IPS-11a (cell line): ENCODE results near the gene PLCL1.

Source experiments
- H3K4me3 ChIP-seq: one replicate; pipeline ENCODE4 v1.5.1; 2013; ENCODE audit warnings: low read depth, low read length, control low read depth

PLCL1 gene

GRCh38 chr2:197920592-197921201 lies 116.3 kb downstream of the PLCL1 start:
- no peak overlapping the region for H3K4me3 ChIP-seq

DNA sequence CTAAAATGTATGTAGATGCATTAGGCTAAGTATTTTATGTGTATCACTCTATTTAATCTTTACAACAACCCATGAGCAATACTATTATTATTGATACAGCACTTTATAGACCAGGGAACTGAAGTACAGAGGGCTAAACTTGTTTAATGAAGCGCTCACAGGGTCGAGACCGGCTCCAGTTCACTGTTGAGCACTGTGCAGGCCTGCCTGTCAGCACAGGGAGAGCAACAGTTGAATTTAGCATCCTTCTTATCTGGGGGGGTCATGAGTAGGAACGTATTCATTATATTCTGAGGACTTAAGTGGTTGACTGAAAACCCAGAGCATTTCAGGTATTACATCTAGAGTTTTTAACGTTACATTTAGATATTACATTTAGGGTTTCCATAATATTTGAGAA lies 120.1 kb downstream of the PLCL1 start:
- H3K4me3 ChIP-seq: no peak overlapping the region

- H3K4me3 ChIP-seq: no peak overlapping the region
Measured at GRCh38 chr2:197925204-197925603, 120.8 kb downstream of the PLCL1 start.

DNA sequence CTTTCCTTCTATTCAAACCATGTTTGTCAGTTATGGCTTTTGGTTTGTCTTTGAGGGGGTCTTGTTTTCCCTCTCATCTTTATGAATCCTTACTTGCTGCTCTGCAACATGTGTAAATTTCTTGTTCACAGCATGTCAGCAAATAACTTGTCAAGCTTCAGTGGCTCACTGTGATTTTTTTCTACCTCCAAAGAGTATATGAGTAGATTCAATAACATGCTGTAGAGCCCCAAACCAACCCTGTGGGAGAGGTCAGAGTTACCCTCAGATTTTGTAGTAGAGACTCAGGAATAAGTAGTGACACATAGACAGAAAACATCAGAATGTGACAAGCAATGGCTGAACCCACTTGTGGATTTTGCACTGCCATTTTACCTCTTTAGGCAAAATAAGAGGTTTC lies 121.6 kb downstream of the PLCL1 start:
- no peak overlapping the region for H3K4me3 ChIP-seq

GRCh38 chr2:197926673-197927072 lies 122.3 kb downstream of the PLCL1 start:
- H3K4me3 ChIP-seq: no peak overlapping the region

GRCh38 chr2:197927994-197928393 lies 123.6 kb downstream of the PLCL1 start:
- H3K4me3 ChIP-seq: no peak overlapping the region

DNA sequence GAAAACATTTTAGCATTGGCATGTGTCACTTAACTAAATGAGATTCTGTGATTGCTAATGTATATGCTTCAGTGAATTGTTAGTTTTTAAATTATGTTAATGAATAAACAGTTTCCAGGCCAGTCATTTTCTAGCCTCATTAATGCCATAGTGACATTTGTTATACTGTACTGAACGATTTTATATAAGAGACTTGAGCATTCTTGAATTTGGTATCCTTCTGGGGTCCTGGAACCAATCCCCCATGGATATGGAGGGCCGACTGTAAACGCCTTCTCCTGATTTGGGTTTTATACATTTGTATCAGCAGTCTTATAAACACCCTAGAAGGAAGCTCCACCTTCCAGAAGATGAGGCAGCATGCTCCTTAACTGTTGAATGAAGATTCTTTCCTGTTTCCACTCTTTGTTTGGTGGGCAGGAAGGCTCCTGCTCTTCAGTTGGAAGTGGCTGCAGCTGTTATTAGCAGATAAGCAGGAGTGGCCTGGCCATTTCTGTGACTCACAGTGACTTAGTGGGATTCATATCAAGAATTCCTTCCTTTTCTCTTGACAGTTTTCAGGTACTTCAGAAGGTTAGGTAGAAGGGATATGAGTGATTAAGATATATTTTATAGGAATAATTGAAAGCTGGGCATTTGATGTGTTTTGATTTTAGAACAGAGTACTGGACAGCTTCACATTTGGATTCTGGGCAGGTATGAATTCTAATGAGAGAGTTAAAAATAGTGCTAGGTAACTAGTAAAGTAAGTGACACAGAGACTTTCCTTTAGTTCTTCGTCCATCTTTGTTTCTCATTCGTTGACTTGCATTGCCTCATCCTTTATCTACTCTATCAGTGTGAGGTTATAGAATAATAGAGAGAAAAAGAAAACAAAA lies 124.9 kb downstream of the PLCL1 start:
- no peak overlapping the region for H3K4me3 ChIP-seq

GRCh38 chr2:197929886-197930227 lies 125.5 kb downstream of the PLCL1 start:
- no peak overlapping the region for H3K4me3 ChIP-seq

DNA sequence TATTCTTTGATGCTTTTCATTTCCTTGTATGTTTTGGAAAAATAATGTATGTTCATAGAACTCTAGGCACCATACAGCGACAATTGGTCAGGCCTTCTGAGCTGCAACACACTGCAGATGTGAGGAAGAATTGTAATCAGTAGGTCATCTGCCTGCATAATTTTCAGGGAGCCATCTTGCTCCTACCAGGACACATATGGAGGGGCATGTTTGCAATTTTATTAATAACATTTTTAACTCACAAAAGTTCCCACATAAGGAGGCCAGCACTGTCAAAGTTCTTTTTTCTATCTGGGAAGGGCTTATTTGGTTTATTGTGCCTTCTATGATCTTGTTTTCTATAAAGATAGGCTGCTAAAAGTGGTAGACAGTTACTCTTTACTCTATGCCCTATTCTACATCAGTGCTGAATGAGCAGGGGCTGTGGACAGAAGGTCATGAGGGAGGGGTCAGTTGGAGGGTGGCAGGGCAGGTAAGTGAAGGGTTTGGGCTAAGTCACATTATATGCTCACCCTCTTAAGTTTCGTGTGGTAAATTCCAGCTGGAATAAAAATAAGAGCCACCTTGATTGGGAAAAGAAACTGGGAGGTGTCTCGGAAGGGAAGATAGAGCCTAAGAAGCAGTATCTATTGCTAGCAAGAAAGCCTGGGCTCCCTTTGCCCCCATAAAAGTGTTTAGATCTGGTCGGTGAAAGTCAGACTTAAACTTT lies 126.3 kb downstream of the PLCL1 start:
- H3K4me3 ChIP-seq: no peak overlapping the region

GRCh38 chr2:197931661-197932312 lies 127.4 kb downstream of the PLCL1 start:
- no peak overlapping the region for H3K4me3 ChIP-seq

DNA sequence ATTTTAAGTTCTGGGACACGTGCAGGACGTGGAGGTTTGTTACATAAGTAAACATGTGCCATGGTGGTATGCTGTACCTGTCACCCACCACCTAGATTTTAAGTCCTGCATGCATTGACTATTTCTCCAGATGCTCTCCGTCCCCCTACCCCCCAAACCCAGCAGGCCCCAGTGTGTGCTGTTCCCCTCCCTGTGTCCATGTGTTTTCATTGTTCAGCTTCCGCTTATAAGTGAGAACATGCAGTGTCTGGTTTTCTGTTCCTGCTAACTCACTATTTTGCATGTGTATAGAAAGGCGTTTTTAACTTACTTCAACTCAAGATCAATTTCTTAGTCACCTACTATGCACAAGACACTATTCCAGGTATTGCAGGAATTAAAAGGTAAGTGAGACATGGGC lies 128.0 kb downstream of the PLCL1 start:
- H3K4me3 ChIP-seq: no peak overlapping the region

DNA sequence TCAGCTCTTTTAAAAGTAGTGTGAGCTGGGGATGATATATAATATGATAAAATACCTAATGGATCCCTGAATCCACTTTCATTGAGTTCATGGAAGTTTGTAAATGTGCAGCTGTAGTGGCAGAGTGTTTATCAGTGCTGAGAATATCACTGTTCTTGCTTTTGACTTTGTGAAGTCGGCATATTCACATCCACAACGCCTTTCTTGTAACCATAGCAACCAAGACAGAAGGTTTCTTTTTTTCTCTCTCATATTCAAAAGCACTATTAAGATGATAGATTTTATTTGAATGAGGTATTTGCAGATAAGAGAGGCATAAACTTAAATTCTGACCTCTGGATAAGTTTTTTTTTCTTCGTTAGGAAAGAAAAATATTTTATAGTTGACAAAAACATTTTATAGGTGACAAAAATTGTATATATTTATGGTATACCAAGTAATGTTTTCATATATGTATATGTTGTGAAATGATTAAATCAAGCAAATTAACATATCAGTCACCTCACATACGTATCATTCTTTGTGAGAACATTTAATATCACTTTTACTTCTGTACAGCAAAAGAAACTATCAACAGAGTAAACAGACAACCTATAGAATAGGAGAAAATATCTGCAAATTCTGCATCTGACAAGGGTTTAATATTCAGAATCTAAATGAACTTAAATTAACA lies 130.0 kb downstream of the PLCL1 start:
- H3K4me3 ChIP-seq: no peak overlapping the region

GRCh38 chr2:197934934-197935289 lies 130.5 kb downstream of the PLCL1 start:
- no peak overlapping the region for H3K4me3 ChIP-seq

- no peak overlapping the region for H3K4me3 ChIP-seq
Measured at GRCh38 chr2:197937814-197938213, 133.4 kb downstream of the PLCL1 start.

DNA sequence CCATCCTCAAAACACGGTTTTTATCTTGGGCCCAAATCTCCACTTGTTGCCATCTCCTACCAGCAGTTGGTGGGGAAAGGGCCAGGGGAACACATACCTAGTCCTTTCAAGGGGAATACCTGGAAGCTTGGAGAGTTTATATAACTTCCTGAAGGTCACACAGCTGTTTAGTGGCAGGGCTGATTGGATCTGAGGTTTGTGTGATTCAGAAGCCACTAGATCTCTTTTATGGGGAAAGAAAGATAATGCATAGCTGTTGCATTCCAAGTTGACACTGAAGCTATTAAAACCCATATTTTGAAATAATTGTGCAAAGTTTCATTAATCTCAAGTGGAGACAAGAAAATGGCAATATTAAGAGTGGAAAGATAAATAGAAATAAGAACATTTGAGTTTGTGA lies 134.2 kb downstream of the PLCL1 start:
- H3K4me3 ChIP-seq: no peak overlapping the region

- H3K4me3 ChIP-seq: no peak overlapping the region
Measured at GRCh38 chr2:197939787-197940186, 135.4 kb downstream of the PLCL1 start.

- no peak overlapping the region for H3K4me3 ChIP-seq
Measured at GRCh38 chr2:197940382-197940781, 136.0 kb downstream of the PLCL1 start.

DNA sequence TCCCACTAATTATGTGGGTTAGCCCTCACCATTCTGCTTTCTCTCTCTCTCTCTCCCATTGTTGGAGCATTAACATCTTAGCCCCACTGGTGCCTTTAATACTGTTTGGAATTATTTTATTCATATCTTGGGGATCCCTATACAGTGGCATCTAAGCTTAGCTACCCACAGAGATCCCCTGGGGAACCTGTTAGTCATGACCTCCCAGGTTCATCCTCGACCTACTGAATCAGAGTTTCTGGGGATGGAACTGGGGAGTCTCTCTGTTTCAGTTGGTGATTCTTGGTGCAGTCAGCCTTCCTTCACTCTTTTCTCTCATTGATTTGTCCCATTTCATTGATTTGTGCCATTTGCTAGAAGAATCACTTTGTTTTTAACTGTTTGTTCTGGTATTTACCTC lies 137.3 kb downstream of the PLCL1 start:
- H3K4me3 ChIP-seq: no peak overlapping the region

DNA sequence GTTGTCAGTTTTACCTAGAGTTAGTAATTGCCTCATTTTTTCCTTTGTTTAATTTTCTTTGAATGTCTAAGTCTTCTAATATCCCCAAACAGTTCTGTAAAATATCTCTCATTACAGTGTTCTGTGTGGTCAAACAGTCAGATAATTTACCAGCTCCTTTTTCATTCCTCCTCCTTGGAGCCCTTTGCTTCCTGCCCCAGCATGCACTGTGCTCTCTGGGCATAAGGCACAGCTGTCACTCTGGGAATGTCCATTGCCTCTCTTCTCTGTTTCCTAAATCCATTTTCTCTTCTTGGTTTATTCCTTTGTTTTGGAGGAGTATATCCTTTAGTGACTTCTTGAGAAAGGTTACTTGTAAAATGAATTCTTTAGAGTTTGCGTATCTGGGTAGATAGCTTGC lies 139.3 kb downstream of the PLCL1 start:
- no peak overlapping the region for H3K4me3 ChIP-seq

GRCh38 chr2:197944416-197945096 lies 140.2 kb downstream of the PLCL1 start:
- no peak overlapping the region for H3K4me3 ChIP-seq
